ENCODE data around the gene EPS8L1.

DNA sequence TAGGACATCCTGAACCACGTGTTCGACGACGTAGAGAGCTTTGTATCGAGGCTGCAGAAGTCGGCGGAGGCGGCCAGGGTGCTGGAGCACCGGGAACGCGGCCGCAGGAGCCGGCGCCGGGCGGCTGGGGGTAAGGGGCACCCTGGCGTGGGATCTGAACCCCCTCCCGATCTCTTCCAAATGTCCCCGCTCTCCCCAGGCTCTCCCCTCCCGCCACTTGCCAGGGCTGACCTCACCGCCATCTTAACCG is 6.0 kb downstream of the EPS8L1 start:
- TF ChIP-seq, protein P1, sequence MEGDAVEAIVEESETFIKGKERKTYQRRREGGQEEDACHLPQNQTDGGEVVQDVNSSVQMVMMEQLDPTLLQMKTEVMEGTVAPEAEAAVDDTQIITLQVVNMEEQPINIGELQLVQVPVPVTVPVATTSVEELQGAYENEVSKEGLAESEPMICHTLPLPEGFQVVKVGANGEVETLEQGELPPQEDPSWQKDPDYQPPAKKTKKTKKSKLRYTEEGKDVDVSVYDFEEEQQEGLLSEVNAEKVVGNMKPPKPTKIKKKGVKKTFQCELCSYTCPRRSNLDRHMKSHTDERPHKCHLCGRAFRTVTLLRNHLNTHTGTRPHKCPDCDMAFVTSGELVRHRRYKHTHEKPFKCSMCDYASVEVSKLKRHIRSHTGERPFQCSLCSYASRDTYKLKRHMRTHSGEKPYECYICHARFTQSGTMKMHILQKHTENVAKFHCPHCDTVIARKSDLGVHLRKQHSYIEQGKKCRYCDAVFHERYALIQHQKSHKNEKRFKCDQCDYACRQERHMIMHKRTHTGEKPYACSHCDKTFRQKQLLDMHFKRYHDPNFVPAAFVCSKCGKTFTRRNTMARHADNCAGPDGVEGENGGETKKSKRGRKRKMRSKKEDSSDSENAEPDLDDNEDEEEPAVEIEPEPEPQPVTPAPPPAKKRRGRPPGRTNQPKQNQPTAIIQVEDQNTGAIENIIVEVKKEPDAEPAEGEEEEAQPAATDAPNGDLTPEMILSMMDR (IDR thresholded peaks at IDR 0.05), result no peak
- TF ChIP-seq POLR2A (IDR thresholded peaks at IDR 0.05; ENCODE audit: low read depth) (no peak), POLR2AphosphoS5 (IDR thresholded peaks at IDR 0.05) (no peak), EP300 (IDR thresholded peaks at IDR 0.05) (no peak)
